NCI-H2227 (cell line): ENCODE measurements around the gene RIMKLA.
A peak's percentile ranks its signal among the peaks of the same experiment; 100 is the strongest.

Experiments
- DNase-seq: peaks from one replicate; lab custom pipeline; 2025; ENCODE audit not compliant: unreplicated experiment; lab: John Stamatoyannopoulos, UW

The RIMKLA gene, protein sequence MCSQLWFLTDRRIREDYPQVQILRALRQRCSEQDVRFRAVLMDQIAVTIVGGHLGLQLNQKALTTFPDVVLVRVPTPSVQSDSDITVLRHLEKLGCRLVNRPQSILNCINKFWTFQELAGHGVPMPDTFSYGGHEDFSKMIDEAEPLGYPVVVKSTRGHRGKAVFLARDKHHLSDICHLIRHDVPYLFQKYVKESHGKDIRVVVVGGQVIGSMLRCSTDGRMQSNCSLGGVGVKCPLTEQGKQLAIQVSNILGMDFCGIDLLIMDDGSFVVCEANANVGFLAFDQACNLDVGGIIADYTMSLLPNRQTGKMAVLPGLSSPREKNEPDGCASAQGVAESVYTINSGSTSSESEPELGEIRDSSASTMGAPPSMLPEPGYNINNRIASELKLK

DNA sequence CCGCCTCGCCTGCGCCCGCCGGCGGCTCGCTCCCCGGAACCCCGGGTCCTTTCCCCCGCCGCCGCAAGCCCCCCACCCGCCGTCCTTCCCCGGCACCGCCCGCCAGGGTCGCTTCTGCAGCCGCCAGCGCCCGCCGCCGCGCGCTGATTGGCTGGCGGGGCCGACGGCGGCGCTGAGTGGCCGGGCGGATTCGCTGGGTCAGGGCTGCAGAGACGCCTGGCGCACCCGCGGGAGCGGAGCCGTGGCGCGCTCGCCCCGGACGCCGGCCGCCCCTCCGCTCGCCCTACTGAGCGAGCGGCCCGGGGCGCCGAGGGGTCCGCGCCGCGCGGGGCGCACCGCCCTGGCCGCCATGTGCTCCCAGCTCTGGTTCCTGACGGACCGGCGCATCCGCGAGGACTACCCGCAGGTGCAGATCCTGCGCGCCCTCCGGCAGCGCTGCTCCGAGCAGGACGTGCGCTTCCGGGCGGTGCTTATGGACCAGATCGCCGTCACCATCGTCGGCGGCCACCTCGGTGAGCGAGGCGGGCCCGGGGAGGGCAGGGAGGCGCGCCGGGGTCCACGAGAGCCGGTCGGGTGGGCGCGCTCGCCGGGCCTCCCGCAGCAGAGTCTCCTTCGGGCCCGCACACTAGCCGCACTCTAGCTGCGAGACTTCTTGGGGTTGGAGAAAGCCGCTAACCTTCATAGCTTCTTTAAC lies at the start of gene RIMKLA:
RIMKLA (plus strand) TSS at position 207 of the 694 bp plus-strand sequence; CDS start at position 350, 143 bp downstream.
- DNase-seq: peak; percentile 90

DNA sequence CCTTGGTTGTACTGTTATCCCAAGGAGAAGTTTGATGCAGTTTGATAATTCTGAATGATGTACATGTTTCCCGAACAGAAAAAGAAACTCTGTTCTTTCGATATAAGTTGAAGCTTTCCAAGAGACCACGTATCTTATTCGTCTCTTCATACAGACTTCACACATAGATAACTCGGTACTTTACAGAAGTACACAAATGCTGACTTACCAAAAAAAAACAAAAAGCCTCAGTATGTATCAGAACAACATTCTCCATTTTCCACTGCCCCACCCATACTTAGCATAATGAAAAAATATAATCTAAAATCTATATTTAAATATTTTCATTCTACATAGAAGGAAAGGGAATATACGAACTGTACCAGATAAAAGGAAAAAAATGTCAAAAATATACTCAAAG lies 47.7 kb upstream of the RIMKLA start:
- no peak for DNase-seq

DNA sequence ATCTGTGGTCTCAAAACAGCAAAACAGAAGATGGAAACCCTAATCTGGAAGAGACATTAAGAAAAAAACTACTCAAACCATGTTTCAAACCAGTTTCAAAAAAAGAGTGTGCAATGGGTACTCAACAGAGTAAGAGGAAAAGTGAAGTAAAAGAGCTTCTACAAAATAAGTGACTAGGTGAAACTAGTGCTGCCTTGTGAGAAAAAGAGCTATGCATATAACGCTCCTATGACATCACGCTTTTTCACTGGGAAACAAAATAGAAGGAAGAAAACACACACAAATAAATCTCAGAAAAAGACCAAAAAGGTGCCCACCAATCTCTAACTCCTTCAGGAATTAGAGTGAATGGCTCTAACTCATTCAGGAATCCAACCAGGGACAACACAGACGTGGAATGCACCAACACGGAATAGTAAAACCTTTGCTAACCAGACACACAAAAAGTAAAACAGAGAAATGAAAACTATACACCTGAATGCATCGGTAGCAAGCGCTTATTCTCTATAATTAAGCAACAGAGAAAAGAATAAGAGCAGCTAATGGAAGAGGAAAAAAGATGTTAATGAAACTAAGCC lies 46.8 kb upstream of the RIMKLA start:
- no peak for DNase-seq

DNA sequence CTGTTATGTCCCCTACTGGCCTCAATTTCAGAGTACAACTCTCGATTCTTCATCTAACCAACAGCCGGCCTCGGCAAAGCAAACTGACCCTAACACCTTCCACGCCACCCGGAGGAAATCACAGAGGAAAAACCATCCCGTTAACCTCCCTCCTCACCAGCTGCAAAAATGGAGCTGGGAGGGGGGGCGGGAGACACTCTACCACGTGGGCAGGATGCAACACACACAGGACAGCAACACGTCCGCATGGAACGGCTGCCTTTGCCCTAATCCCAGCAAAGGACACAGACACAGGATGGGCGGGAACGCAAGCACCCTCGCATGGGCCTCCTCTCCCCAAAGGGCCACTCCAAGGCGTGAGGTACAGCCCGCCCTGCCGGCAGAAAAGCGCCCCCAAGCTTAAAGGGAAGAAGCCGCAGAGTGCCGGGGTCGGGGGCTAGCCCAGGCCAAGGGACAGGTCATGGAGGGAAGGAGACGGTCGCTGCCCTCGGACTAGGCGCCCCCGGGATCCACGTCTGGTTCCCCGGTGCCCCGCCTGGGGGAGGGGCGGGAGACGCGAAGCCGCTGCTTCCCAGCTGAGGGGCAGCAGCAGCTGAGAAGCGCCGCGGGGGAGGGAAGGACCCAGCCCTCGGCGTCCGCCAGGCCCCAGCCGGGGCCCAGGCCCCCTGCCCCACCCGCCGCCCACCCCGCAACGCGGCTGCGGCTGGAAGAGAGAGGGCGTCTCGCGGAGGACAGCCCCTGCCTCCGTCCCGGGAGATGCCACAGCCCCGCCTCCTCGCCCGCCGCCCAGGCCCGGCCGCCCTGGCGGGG lies 46.1 kb upstream of the RIMKLA start:
- peak; percentile 87 for DNase-seq

DNA sequence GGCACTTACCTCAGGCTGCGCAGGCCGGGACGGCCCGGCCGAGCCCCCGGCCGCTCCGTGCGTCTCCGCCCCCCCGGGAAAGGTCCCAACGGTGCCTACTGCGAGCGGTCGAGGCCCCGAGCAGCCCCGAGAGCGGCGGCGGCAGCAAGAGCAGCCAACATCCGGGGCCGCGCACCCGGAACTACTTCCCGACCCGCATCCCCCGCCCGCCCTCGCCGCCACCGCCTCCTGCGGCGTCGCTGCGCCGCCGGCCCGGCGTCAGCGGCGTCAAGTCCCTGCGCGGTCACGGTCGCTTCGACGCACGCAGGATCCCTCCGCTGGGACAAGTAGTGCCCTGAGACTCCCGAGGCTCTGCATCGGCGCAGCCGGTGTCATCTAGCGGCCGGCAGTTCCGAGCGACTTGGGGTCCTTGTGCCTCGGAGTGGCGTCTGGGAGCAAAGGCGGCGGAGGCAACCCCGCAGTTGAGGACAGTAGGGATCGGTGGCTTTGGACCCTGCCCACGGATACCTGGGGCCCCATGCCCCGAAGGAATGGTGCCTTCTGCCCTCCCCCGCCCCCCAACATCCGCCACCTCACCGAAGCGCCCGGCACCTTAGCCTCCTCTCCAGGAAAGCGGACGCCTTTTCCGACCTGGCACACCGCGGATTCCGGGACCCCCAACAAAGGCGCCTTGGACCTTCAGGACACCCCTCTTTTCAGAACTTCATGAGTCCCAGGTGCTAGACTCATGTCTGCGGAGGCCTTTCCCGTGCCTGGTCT lies 45.4 kb upstream of the RIMKLA start, which contains the start of gene FOXJ3:
FOXJ3 (minus strand) TSS at position 186 of the 759 bp plus-strand sequence. CDS start 24,142 bp downstream, outside the sequence.
- peak; percentile 99 for DNase-seq

DNA sequence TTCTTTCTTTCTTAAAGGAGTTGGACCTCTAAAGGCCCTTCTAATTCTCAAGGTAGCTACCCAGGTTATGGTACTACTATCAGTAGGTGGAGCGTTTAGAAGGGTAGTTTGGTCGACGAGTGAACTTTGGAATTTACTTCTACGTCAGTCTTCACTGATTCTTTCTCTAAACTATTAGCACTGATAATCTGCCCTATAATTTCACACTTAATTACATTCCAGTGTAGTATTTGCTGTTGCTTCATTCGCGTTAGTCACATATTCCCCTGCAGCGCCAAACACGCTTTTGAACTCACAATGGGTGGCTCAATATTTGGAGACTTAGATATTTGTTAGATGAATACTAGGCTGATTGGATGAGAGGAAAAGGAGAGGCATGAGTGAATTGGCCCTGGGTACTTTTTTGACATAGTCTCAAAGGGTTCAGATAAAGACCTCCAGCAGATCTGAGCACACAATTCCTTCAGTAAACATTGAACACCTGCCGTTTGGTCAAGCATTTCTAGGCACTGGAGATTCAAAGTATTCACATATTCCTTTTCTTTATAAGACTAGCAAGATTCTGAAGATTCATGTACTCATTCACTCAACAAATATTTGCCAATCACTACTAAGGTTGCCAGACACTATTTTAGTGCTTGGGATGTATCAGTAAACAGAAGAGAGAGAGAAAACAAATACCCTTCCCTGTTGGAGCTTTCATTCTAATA lies 44.6 kb upstream of the RIMKLA start:
- no peak for DNase-seq

DNA sequence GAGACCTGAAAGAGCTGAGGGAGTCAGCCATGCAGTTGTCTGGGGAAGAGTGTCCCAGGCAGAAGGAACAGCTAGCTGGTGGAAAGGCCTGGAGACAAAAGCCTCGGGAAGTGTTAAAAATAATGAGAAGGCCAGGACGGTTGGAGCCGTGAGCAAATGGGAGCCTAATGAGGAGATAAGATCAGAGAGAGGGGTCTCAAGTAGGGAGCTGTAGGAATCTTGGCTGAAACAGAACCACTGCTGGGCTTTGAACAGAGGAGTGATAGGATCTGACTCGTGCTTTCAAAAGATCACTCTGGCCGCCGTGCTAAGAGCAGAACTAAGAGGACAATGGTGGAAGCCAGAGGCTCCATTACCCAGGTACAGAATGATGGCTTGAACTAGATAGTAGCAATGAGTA lies 43.6 kb upstream of the RIMKLA start:
- no peak for DNase-seq

DNA sequence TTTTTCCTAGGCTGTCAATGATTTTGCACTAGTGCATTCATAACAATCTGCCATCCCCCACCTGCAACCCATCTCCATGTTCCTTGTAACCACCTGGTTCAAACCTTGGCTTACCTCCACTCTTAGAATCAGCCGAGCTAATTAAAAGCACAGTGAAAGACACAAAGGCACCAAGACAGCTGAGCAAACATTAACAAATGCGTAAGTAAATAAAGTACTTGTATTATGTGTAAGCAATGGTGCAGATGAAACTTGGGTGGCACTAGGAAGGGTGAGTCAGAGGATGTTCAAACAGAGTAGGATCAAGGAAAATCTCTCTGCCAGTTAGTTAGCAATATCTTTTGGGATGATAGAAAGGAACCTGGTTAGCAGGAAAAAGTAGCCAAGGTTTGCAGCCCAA lies 40.5 kb upstream of the RIMKLA start:
- no peak for DNase-seq

DNA sequence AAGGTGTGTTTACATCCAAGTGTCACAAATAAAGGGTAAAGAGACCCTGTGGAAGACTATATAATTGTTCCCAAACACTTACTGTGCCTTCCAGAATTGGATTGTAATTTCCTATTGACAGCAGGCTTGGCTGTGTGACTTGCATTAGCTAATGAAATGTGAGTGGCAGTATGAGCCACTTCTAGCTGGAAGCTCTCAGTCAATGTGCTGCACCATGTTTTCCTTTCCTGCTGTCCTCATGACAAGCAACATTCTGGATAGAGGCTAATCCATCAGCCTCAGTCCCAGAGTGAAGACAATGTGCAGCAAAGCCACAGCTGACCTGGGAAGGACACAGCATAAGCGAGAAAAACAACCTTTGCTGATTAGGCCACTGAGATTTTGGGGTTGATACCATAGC lies 39.7 kb upstream of the RIMKLA start:
- peak; percentile 41 for DNase-seq

DNA sequence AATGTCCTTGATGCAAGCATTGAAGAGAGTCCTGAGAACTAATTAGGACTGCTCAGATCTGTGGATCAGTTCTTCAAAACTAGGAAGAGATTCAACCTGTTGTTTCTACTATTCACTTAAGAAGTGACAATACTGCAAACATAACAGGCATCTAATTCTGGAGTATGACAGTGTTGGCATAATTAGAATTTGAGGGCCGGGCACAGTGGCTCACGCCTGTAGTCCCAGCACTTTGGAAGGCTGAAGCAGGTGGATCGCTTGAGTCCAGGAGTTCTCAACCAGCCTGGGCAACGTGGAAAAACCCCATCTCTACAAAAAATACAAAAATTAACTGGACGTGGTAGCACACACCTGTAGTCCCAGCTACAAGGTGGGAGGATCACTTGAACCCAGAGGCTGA lies 37.5 kb upstream of the RIMKLA start:
- DNase-seq: no peak

DNA sequence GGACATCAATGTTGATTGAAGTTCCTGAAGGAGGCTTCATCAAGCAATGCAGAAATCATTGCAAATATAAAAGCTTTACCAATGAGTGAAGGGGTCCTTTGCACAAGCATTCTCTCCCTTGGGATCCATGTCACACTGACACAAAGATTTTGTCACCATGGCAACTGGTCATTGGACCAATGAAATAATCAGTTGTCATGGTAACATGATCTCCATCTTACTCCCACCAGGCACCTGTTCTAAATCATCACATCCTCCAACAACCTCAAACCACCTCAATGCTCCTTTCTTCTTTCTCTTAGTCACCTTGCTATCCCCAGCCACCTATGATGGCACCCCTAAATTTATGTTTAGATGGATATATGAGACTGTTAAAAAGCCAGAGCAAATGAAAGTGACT lies 32.1 kb upstream of the RIMKLA start:
- peak; percentile 45 for DNase-seq

DNA sequence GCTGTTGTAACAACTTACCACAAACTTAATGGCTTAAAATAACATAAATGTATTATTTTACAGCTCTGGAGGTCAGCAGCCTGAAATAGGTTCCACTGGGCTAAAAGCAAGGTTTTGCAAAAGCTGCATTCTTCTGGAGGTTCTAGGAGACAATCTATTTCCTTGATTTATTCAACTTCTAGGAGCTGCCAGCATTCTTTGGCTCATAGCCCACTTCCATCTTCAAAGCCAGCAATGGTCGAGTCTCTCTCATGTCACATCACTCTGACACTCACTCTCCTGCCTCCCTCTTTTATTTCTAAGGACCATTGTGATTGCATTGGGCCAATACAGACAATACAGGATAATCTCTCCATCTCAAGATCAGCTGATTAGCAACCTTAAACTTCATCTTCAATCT lies 30.5 kb upstream of the RIMKLA start:
- DNase-seq: no peak

DNA sequence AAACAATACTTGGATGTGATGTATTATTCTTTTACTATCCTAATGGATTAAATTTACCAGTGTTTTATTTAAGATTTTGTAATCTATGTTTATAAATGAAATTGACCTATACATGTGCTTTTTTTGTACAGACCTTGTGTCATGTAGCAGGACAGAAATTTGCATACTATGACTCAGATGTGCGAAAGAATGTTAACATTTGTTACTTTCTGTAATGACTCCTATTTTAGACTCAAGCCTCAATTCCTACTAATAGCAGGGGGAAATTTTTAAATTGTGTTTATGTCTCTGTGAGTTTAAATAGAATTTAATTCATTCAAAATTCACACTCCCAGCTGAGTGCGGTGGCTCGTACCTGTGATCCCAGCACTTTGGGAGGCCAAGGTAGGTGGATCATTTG lies 21.8 kb upstream of the RIMKLA start:
- DNase-seq: no peak

DNA sequence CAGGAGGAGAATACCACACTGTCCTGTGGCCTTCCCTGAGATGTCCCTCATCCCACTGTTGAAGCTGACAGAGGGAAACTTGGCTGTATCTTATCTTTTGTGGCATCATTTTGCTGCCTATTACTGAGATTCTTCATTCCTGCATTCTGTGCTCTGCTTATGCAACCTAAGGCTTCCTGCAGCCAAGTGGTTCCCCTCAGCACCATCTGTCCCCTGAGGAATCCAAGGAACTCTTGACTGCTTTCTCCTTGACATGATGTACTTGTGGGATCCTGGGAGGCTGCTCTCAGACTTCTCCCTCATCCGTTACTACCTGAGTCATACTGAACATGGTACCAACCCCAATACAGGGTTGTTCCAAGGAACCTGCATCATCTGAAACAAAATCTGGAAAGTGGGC lies 21.1 kb upstream of the RIMKLA start:
- DNase-seq: no peak

DNA sequence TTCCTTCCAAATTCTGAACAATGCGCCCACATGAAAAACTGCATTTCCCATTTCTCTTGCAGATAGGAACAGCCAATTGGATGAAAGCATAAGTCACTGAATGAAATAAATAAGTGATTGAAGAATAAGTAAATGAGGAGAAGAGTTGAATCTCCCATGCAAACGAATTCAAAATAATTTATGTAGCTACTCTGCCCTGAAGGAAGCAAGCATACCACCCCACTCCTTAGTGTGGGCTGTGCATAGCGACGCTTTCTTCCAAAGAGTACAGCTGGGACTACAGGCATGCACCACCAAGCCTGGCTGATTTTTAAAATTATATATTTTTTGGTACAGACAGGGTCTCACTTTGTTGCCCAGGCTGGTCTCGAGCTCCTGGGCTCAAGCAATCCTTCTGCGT lies 16.5 kb upstream of the RIMKLA start:
- DNase-seq: no peak

DNA sequence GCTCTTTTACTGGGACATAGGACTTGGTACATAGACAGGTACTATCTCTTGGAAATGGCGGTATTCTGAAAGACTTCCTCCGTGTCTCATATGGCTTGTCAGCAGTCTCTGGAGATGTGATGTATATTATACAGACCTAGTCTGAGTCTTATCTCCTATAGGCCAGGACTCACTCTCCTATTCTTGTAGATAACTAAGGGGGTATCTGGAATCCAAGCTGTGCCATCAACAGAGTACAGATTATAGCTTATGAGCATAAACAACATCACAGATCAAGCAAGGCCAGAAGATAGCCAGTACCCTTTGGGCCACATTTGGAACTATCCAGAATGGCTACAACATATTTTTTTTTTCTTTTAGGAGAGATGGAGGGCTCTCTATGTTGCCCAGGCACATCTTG lies 16.1 kb upstream of the RIMKLA start:
- DNase-seq: no peak

DNA sequence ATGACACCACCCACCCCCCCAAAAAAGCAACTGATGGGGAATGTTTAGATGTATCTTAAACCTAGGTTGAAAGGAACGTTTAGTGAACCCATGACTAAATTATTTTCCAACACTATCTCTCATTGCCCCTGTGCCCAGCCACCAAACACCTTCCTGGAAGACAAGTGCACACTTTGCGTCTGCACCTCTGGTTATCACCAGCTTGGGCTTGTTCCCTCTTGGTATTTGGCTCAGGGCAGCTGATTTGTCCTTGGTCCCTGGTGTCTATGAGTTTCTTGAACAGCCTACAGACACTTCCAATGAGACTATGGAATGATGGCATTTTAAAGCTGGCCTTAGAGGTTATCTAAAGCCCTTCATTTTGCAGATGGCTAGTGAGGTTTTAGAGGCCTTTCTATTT lies 15.5 kb upstream of the RIMKLA start:
- no peak for DNase-seq

DNA sequence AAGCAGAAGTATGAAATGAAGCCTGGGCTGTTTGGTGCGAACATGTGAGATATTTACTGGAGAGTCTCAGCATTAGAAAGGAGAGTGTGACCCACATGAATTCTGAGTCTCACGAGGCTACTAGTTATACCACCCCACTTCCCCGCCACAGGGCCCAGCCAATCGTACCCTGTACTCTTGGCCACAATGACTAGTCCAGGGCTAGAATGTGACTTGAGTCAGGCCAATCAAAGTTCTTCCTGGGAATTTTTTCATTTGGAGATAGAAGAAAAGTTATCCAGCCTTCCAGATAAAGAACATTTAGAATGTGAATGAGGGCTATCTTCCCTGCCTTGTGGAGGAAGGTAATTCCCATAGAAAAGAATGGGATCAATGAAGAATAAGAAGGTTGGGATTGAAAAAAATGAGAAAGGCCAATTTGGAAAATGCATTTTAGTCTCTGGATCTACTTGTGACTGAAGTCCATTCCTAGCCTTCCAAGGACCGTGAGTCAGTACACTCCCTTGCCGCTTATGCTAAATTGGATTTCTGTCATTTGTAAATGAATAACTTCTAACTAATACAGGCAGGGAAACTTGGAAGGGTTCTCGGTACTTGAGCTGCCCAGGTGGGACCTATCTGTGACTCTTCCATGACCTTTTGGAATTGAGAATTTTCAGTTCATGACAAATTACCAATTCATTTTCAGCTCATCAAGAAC lies 12.3 kb upstream of the RIMKLA start:
- no peak for DNase-seq

DNA sequence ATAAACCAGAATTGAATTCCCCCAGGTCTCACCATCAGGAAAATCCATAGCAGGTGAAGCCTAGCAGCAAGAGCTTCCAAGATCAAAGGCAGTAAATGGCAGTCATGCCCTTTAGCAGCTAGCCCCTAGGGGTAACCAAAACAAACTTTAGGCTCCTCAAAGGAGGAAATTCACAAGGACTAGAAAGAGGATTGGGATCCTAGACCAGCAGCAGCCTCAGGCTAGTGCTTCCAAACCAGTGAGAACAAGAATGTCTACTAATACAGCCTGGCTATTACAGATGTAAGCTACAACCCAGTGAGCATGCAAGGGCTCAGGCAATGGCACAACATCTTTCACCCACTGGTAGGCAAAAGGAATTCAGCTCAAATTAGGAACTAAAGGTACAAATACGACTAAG lies 11.1 kb upstream of the RIMKLA start:
- DNase-seq: no peak
